Right lobe of liver (tissue), 6 donors: Measurements from ENCODE around the gene KPTN. TPM values are rescaled to one million over a fixed set of nuclear protein-coding genes. Genes with fewer than 3 reads are reported as not detected.

Source experiments
- ATAC-seq, 4 donors: fragments of 200-7000 bp; cut with Tn5 transposase; one replicate each; pipeline ENCODE4 v1.9.1; 2020; ENCODE audit warnings: mild to moderate bottlenecking in 4 of 4, moderate library complexity in 4 of 4
- DNase-seq, 3 donors: peaks; one replicate each; pipeline ENCODE4 v3.0.0-alpha.2; 2020
- H3K27ac ChIP-seq, 3 donors: fragments of 200-600 bp; one replicate each; pipeline ENCODE4 v1.8.0; 2022
- H3K27me3 ChIP-seq, 2 donors: fragments of 200-600 bp; one replicate each; pipeline ENCODE4 v1.8.0; 2022
- H3K36me3 ChIP-seq, 4 donors: fragments of 200-600 bp; sonication (generic) in 1 of 4; one replicate each; pipeline versions ENCODE4 v1.5.1 to v1.8.0; 2017 to 2022; ENCODE audit warnings: control low read depth in 1 of 4
- H3K4me1 ChIP-seq, 4 donors: fragments of 200-600 bp; sonication (generic) in 1 of 4; one replicate each; pipeline versions ENCODE4 v1.5.1 to v1.8.0; 2017 to 2022; ENCODE audit warnings: control low read depth in 1 of 4
- H3K4me3 ChIP-seq, 3 donors: fragments of 200-600 bp; one replicate each; pipeline ENCODE4 v1.8.0; 2022
- H3K9me3 ChIP-seq, 4 donors: fragments of 200-600 bp; sonication (generic) in 1 of 4; one replicate each; pipeline versions ENCODE4 v1.5.1 to v1.8.0; 2017 to 2022; ENCODE audit warnings: control low read depth in 1 of 4
- POLR2A ChIP-seq: fragments of 450-650 bp; IDR thresholded peaks from one replicate; pipeline ENCODE4 v1.6.1; 2017; ENCODE audit warnings: antibody characterized with exemption, mild to moderate bottlenecking
- WGBS: methylation state at CpG from one replicate; pipeline ENCODE4 v1.1.6; 2018; ENCODE audit warnings: low coverage, low lambda C conversion rate; ENCODE audit not compliant: insufficient coverage; ENCODE audit errors: missing lambda C conversion rate; 5-methylcytosine and 5-hydroxymethylcytosine counted together
- intact Hi-C, 2 donors: fragments of 100-400 bp; cut with DNase I; formaldehyde crosslinking; loops; one replicate each; pipeline versions ENCODE4 v1.11.2 to v1.14.1; 2022
- total RNA-seq, 6 experiments: library from RNA; depleted of rRNA in 2 of 6; stranded (reverse); fragments of >200 nt in 2 of 6; fragmentation: NEBNext Ultra II Directional in 3 of 6; extraction: Animal tissue kit (Norgen Biotek cat#: 25700) in 3 of 6; gene quantifications; one replicate each; pipeline versions ENCODE4 v1.1.0 to v1.2.4, GENCODE V29; 2016 to 2023
- TF ChIP-seq, protein P1 (sequence below), 4 donors: fragments of 200-600 bp in 3 of 4; fragments of 450-650 bp in 1 of 4; IDR thresholded peaks; one replicate each; pipeline versions ENCODE4 v1.5.1 to v1.8.0; 2016 to 2022; ENCODE audit warnings: antibody characterized with exemption in 4 of 4, mild to moderate bottlenecking in 2 of 4
- donor health status: DM: no; HTN: yes; CAD: no.
- donor health status: DM: no; HTN: no; CAD: no.
- donor health status: DM: no; HTN: no; CAD: no.
- donor health status: DM: no; HTN: yes; CAD: no.
- donor health status: DM: no; HTN: yes; CAD: no.

Gene KPTN
- total RNA-seq, 6 experiments from 2014 or later: 3.1 to 7.8 (median 6.2) TPM

DNA sequence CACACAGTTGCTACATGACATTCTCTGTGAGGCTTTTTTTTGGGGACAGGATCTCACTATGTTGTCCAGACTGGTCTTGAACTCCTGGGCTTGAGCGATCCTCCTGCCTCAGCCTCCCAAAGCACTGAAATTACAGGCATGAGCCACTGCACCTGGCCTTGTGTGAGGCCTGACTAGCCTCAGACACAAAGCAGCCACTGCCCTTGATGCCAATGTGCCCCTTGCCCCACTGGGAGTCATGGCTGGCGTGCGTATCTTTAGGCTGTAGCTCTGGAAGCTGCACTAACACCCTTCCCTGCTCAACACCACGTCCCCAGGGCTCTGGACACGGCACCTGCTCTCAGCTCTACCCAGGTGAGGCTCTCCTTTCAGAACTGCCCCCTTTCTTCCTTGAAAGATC, 14.5 kb upstream of the KPTN start:
- no peak for DNase-seq

DNA sequence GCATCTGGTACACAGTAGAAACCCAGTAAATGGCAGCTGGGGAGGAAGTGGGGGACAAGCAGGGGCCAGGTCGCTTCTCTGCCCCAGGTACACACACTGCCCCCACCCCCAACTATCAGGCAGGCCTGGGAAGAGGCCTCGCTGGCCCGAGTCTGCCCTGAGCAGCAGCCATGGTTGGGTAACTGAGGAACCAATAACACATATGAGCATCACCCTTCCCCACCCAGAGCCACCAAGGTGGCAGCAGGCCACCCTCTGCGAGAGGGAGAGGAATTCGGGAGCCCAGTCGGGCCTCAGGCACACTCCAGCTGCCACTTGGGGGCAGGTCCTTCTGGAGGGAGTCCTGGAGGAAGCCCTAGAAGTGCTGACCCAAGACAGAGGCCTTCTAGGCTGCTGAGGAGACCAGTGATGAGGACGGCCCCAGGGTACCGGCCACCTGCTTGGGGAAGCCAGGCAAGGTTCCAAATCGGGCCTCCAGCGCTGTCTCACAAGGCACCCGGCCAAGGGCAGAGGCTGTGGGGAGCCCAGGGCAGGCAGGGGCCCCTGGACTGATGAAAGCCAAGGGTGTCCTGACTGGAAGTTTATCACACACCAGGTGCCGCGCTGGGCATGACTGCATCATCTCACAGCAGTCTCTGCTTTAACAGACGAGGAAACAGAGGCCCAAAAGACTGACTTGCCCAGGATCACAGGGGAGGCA, 14.0 kb upstream of the KPTN start:
- no peak for TF ChIP-seq POLR2A
- TF ChIP-seq, protein P1, sequence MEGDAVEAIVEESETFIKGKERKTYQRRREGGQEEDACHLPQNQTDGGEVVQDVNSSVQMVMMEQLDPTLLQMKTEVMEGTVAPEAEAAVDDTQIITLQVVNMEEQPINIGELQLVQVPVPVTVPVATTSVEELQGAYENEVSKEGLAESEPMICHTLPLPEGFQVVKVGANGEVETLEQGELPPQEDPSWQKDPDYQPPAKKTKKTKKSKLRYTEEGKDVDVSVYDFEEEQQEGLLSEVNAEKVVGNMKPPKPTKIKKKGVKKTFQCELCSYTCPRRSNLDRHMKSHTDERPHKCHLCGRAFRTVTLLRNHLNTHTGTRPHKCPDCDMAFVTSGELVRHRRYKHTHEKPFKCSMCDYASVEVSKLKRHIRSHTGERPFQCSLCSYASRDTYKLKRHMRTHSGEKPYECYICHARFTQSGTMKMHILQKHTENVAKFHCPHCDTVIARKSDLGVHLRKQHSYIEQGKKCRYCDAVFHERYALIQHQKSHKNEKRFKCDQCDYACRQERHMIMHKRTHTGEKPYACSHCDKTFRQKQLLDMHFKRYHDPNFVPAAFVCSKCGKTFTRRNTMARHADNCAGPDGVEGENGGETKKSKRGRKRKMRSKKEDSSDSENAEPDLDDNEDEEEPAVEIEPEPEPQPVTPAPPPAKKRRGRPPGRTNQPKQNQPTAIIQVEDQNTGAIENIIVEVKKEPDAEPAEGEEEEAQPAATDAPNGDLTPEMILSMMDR (IDR thresholded peaks at IDR 0.05): no peak
- Histone ChIP-seq H3K4me1 (no peaks in the 10 kb centered on the region), H3K36me3 (peaks cover 2 to 73% (median 24%) of the 10 kb centered on the region in 4 donors), H3K9me3 (no peaks in the 10 kb centered on the region), H3K4me3 (no peak overlapping the region), H3K27ac (no peak overlapping the region), H3K27me3 (no peaks in the 10 kb centered on the region)
- intact Hi-C loops: no loop called here
- no peak for ATAC-seq
- 63% methylated on average over 1 of the region's 14 CpGs for WGBS
- no peak for DNase-seq

More for the DNA sequence above, 14.5 kb upstream of the KPTN start:
- no peak for TF ChIP-seq POLR2A
- TF ChIP-seq, protein P1 (IDR thresholded peaks at IDR 0.05): no peak
- ATAC-seq: no peak
- intact Hi-C loops: no loop called here
- Histone ChIP-seq H3K36me3 (peaks cover 2 to 73% (median 22%) of the 10 kb centered on the region in 4 donors), H3K4me3 (no peak overlapping the region), H3K9me3 (no peaks in the 10 kb centered on the region), H3K27ac (no peak overlapping the region), H3K27me3 (no peaks in the 10 kb centered on the region), H3K4me1 (no peaks in the 10 kb centered on the region)
- WGBS: no CpG with 5 or more reads among the region's 5 CpGs

DNA sequence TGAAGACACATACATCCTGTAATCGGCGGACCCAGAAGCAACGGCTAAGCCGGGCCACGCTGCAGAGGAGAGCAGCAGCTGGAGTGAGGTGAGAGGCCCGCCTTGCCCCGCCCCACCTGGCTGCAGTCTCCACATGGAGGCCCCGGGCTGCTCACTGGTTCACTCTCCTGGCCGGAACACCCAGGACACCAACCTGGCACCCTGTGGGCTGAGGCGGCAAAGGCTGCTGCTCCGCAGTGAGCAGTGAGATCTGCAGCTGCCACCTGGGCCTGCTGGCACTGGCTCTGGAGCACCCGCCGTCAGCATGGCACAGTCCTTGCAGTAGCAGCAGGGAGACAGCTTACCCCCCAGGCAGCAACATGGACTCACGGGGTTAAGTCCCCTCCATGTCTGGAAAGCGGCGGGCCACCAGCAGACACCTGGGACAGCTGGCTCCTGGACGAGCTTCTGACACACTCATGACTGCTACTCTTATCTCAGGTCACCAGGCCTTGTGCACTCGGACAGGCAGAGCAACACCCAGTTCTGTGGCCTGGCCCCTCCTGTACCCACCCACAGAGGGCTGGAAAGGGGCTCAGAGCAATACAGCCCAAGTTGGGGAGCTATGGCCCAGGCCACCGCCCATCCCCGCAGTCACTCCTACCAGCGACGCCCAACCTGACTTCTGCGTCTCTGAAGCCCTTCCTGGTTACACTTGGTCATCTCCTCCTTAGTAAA, 13.2 kb upstream of the KPTN start:
- Histone ChIP-seq H3K9me3 (no peaks in the 10 kb centered on the region), H3K36me3 (peaks cover 3 to 72% (median 22%) of the 10 kb centered on the region in 4 donors), H3K27ac (no peak overlapping the region), H3K27me3 (no peaks in the 10 kb centered on the region), H3K4me3 (no peak overlapping the region), H3K4me1 (no peaks in the 10 kb centered on the region)
- 84% methylated on average over 3 of the region's 23 CpGs for WGBS
- ATAC-seq (no peak), DNase-seq (no peak)
- intact Hi-C loops: no loop called here
- no peak for TF ChIP-seq POLR2A
- TF ChIP-seq, protein P1 (IDR thresholded peaks at IDR 0.05): no peak

DNA sequence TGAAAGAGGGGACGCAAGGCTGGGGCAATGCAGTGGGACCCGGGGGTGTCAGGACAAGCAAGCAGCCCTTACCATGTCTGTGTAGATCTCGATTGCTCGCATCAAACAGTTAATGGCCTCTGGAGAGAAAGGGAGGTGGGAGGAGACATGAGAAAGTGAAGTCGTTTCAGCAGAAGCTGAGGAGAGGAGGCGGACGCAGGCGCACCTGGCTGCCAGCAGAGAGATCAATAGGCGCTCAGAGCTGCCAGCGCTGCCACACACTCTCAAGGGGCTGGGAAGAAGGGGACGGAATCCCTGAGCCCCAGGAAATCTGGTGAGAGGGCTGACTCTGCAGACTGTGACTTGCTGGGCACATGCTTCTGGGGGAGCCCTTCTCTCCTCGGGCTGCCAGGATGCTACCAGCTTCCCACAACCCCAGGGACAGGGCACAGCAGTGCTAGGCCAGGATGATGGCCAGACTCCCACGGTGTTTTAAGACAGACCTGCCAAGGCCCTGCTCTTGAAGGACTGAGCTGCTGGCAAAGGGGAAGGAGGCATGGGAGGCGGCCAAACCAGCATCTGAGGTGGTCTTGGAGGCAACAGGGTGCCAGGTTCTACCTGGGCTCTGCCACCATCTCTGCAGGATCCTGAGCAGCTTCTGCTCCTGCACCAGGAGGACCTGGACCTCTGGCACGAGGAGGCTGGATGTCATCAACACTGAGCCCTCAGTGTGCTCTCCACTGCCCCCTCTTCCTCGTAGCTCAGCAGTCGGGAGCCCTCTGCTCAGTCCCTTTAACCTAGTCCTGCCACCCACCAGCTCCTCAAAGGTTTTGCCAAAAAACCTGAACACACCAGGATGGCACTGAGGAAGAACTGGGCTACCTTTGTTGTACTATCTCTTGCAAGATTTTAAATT, 11.7 kb upstream of the KPTN start:
- 49% methylated on average over 11 of the region's 17 CpGs for WGBS
- ATAC-seq: peak in 1 of 4 donors; percentile 20
- H3K4me1 ChIP-seq: no peaks in the 10 kb centered on the region
- no peak for DNase-seq
- TF ChIP-seq, protein P1 (IDR thresholded peaks at IDR 0.05): no peak
- no peak for TF ChIP-seq POLR2A
- no peaks in the 10 kb centered on the region for H3K27me3 ChIP-seq
- H3K27ac ChIP-seq: no peak overlapping the region
- peaks cover 3 to 69% (median 16%) of the 10 kb centered on the region in 4 donors for H3K36me3 ChIP-seq
- H3K9me3 ChIP-seq: no peaks in the 10 kb centered on the region
- intact Hi-C loops: no loop called here
- no peak overlapping the region for H3K4me3 ChIP-seq
